GM19351 (cell line): ENCODE data around the gene ATP6V1B1.

Source experiments
- ATAC-seq: cut with Tn5 transposase; IDR thresholded peaks from one replicate; pipeline ENCODE4 v1.9.1; 2021; ENCODE audit warnings: mild to moderate bottlenecking, moderate library complexity; ENCODE audit not compliant: unreplicated experiment

The ATP6V1B1 gene

DNA sequence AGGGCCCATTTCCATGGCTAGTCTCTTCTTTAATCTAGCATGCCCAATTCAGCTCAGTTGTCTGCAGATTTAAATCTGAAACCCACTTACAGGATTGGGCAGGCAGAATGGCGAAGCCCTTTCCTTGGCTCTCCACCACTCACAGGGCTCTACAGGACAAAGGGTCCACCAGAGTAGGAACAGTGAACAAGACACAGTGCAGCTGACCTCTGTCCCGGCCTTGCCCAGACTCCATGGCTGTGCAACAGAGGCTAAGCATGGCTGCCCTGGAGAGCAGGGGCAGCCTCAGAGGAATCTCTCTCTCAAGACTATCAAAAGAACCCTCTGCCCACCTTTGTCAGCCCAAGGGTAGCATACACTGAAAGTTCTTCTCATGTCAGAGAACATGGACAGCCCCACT is 9.7 kb upstream of the ATP6V1B1 start:
- no peak for ATAC-seq

DNA sequence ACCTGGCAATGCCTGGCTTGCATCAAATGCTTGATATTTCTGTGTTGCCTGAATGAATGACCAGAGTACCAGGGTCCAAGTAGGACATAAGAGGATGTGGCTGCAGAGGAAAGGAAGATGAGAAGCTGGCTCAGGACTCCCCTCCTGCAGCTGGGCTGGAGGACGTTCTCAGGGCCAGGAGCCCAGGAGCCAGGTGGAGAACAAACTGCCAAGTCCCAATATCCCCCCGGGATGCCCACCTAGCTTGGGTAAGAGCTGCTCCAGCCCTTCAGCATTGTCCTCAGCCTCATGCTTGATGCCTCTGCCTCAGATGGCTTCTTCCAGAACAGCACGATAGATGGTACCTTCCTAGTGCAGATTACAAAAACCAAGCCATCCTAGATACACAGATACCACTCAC is 8.6 kb upstream of the ATP6V1B1 start:
- no peak for ATAC-seq

DNA sequence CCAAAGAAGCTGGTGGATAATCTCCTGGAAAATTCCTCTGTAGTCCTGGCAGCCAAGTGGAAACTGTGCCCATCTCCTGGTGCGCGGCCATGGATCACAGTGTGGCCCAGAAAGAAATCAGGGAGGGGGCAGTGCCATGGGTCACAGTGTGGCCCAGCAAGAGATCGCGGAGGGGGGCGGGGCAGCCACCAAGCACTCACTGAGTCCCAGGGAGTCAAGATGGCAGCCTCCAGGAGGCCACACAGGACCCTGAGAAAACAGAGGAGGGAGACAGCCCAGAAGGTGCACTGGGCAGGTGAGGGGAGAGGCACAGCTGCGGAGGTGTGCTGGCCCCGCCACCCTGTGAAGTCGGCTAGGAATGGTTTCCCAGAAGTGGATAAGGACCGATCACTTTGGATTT is 8.1 kb upstream of the ATP6V1B1 start:
- no peak for ATAC-seq

DNA sequence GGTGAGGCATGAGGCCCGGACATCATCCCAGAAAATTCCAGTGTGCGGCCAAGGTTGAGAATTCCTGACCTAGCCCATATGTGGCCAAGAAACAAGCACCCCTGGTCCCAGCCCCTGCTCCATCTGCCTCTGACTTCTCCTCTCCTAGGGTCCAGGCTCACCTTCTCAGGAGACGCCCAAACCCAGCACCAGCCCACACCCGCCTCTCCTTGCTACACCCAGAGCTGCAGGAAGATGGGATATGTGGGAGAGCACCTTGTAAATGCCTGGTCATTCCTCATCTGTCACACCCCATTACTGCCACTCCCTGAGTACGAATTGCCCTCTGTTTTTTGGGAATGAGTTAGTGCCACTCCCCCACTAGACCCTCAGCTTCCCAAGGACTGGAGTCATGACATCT is 7.3 kb upstream of the ATP6V1B1 start:
- no peak for ATAC-seq

DNA sequence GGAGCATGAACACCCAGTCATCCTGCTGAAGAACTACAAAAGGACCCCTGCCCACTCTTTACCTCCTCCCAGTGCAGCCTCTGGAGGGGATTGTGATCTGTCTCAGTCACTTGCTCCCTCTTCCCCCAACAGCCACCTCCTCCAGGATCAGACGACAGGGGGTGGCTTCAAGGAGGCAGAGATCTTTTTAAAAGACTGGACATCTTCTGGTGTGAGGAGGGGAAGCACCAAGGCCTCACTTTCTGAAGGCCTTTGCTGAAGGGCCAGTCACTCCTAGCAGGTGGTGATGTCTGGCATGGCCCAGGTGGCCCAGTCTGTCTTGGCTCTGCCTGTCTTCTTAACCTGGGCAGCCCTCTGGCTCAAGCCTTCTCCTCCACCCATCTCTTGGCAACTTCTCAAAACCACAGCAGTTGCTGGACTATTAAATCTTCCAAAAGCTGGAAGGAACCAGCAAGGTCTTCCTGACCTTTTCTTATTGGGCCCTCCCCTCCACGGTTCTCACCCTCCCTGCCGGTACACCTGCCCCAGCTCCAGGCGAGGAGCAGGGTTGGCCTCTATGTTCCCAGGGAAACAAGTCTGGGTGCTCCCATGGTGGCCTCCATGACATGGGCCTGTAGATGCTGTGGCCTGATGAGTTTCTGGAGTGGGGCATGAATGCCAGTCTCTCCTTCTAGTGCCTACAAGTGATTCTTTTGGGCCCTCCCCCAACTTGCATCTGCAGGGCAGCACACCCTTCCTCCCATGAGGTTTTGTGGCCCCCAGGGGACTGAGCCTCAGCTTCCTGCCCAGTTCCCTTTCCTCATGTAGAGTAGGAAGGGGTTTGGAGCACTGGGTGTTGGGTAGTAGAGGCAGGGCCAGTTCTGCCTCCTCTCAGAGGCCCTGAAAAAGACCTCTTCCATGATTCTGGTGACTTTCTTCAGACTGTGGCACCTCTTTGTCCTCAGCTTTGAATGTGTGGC is 5.0 kb upstream of the ATP6V1B1 start:
- ATAC-seq, result no peak

DNA sequence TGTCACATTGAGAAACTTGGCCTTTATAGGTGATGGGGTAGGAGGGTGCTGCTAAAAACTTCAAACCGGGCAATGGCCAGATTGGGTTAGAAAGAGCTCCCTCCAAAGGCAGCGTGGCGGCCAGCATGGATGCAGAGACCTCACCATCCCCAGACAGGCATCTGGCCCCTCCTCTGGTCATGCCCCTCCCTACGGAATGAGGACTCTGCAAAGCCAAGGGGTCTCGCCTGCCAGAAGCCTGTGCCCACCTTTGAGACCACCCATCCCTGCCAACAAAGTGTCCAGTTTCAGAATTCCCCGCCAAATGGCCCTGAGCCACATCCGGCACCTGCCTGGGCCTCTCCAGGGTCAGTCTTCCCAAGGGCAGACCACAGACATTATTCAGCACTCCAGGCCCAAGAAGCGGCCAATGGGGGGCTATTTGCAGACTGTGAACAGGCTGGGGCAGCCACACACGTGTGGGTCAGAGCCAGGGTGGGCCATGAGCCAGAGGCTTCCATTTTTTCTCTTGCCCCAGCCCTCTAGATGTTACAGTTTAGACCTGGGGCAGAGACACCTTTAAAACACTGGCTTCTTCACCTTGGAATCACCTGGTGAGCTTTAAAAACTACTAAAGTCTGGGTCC is 4.2 kb upstream of the ATP6V1B1 start:
- no peak for ATAC-seq

DNA sequence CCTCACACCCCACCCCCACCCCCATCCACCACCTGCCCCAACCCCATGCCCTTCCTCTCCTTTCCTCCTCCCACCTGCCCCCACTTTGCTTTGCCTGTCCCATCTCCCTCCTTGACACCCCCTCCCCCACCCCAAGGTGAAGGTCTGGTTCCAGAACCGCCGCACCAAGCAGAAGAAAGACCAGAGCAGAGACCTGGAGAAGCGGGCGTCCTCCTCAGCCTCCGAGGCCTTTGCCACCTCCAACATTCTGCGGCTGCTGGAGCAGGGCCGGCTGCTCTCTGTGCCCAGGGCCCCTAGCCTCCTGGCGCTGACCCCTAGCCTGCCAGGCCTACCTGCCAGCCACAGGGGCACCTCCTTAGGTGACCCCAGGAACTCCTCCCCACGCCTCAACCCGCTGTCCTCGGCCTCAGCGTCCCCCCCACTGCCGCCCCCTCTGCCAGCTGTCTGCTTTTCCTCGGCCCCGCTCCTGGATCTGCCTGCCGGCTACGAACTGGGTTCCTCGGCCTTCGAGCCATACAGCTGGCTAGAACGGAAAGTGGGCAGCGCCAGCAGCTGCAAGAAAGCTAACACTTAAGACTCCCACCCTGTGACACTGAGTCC is 3.0 kb upstream of the ATP6V1B1 start:
- ATAC-seq, result no peak

DNA sequence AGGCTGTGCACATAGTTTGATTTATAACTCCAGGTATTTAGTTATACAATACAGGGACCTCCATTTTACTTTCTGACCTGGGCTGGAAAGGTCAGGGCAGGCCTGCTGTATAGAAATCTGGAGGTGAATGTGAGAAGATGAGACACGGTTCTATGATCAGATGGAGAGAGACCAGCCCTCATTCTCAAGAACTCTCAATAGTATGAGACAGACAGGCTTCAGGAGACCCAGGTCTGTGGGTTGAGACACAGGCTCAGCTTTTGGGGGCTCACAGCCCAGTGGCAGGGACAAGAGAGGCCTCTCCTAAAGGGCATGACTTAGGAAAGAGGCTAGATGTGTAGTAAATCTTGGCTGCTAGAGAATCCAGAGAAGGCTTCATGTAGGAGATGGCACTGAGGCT is 719 bp upstream of the ATP6V1B1 start:
- no peak for ATAC-seq

DNA sequence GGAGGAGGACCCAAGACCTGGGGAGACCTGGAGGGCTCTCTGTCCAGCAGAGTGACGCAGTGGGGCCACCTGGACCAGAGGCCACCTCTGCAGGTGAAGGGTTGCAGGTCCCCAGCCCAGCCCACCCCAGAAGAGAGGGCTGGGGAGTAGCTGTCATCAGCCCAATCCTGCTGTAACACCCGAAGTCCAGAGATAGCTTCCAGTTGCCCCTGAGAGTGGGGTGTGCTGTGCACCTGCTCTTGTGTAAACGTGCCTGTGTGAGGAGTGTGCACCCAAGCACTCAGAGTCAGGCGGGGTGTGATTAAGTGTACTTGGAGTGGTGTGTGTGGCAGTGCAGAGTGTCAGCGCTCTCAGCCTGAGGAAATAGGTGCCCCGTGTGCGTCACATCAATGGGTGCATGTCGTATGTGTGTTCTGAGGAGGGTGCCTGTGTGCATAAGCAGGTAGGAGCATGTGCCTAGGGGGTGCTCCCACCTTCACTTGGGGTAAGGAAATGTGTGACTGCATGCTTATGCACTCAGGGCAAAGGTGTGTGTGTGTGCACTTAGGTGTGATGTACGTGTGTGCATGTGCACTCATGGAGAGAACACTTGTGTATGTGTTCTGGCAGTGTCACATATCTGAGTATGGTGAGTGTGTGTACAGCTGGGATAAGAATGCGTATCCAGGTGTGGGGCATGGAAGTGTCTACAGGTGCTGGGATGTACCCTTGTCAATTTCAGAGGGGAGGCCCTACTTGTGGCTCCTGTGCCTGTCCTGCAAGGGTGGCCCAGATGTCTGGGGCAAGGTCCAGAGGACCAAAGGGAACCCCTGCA is 672 bp downstream of the ATP6V1B1 start:
- ATAC-seq, result no peak

DNA sequence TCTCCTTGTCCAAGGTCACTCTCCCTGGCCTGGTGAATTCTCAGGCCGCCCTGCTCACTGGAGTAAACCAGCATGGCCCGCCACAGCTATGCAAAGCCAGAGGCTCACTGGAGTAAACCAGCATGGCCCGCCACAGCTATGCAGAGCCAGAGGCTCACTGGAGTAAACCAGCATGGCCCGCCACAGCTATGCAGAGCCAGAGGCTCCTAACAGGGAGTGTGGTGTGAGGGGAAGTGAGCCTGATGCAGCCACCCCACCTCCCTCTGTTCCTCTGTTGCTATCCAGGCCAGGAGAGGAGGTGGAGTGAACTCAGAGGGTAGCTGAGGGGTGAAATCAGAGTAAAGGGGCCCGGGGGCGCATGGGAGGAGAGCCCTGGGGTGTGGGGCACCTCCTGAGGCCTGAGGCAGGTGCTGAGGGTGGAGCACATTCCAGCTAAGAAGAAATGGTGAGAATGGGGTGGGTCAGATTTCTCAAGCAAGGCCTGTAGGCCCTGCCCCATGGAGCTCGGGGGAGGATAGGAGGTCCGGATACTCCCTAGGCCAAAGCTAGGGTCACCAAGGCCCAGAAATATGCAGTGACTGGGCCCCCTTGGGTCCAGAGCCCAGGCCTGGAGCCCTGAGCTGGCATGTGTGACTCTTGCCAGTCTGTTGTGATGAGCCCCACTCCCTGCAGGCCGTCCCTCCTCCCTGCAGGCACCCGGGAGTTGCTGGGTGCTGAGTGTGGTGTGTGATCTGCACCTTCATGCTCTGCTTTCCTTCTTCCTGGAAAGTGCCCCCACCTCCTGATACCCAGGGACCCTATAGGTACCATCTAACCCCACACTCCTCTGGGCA is 1.5 kb downstream of the ATP6V1B1 start:
- no peak for ATAC-seq

DNA sequence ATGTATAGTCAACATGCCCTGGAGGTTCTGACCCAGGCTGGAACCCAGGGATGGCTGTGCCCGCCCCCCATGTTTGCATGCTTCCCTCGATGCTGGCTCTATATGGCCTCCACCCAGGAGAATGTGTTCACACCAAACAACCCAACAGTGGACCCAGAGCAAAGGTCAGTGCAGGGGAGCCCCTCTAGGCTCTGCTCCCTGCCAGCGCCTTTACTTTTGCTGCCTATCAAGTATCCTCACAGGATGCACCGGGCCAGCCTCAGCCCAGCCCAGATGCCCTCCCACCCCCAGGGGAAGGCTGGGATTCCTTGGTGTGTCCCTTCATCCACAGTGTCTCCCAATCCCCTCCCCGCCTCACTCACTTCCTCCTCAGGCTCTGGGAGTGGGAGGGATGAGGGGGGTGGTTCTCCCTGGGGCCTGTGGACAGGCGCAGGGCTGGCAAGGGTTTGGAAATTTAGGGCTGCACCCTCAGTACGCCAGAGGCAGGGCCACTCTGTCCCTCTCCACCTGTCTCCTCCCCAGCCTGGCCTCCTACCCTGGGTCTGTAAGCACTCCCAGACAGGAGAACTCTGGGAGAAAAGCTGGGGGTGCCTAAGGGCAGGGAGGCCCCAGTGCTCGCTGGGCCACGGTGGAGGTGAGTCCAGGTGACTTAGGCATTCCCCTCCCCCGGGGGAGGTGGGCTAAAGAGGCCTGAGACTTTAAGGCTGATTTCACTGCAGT is 2.3 kb downstream of the ATP6V1B1 start:
- no peak for ATAC-seq

DNA sequence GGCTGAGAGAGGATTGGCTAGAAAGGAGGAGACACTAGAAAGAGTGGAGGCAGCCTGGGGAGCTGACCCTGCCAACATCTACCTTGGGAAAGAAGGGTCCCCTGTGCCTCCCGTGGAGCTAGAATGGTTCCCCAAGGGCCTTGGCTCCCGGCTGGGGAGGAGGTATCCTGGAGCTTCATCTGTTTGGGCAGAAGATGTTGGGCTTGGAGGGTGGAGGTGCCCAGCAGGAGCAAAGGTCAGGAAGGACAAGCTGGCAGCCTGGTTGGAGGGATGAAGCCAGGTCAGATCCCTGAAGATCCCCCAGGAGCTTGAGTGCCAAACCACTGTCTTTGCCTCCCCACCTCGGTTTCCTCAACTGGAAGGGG is 2.9 kb downstream of the ATP6V1B1 start:
- no peak for ATAC-seq

DNA sequence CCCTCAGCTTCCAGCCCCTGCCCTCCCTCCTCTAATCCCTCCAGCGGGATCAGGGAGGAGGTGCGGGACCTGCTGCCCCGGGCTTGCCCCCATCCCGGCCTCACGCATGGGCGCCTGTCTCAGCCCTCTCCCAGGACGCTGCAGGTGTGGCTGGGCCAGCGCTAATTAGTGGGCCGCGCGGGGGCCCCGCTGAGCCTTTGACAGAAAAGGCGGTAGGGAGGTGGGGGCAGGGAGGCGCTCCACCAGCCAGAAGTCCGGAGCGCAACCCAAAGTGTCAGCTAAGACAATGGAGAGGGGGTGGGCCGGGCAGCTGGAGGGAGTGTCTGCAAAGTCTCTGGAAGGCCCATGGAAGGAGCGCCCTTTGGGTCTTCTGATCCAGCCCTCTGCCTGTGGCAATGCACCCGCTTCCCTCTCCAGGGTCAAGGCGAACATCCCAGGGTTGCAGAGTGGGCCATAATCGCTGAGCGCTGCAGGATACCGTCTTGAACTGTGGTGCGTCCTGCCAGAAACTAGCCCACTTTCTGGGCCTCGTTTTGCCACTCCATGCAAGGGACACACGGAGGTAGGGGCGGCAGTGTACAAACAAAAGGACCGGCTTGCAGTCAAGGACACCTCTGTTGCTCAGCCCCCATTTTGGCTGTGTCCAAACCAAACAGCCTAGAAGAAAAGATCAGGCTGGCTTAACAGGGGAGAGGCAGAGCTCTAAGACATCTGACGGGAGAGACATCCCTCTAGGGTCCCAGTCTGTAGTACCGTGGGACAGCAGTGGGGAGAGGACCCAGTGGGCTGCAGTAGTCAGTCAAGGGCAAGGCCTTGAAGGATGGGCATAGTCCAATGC is 3.5 kb downstream of the ATP6V1B1 start:
- ATAC-seq, result no peak

DNA sequence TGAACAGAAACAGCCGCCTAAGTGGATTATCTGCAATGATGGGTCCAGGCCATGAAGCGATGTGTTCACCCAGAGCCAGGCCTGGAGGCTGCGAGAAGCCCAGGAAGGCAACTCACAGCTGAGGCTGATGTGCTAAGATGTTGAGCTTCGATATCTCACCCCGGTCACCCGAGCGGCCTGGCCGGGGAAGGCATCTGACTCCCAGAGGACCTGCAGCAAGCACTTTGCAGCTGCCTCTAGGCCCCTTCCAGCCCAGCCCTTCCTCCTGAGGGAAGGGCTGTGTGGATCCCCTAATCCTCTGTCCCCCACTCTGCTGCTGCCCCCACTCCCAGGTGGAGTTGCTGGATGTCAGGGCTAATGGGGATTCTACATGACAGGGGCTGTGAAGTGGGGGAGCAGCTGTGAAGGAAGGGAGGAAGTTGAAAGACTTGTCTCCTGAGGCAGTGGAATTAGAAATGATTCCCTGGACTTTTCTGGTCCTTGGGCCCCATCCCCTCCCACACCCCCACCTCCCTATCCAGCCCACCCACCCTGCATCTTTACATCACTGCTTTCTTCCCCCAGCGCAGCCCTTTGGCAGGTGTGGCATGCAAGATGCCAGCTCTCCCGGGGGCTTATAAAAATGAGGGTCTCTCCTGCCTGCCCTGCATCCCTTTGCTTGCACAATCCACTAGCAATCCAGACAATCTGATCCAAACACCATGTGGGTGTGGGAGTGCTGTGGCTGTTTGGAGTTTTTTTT is 4.3 kb downstream of the ATP6V1B1 start:
- ATAC-seq, result no peak

DNA sequence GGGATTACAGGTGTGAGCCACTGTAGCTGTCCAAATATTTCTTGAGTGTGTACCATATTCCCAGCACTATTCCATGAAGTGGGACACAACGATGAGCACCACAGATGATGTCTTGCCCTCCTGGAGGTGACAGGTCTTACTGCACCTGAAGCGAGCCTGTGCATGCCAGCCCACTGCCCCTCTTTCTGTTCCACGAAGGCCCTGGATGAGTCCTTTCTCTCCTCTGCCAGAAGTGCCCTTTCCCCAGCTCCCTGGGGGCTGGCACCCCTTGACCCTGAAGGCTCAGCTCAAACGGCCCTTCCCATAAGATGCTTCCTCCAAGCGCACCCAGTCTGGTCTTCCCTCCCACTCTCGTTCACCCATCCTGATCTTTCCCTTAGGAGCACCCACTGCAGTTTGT is 5.5 kb downstream of the ATP6V1B1 start:
- ATAC-seq, result no peak

DNA sequence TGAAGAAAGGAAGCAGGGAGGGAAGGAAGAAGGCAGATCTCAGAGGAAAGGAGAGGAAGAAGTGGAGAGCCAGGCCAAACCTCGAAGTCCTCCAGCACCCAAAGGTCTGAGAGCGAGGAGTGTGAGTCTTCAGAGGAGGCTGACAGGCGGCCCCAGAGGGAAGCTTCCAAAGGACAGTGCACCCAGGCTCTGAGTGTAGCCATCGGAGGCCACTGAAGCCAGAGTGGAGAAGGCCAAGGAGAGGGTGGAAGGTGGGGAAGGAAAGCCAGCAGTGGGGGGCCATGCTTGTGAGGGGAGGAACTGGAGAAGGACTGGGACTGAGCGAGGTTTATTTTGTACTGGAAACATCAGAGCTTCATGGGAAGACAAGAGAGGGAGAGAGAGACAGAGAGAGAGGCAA is 6.0 kb downstream of the ATP6V1B1 start:
- no peak for ATAC-seq

DNA sequence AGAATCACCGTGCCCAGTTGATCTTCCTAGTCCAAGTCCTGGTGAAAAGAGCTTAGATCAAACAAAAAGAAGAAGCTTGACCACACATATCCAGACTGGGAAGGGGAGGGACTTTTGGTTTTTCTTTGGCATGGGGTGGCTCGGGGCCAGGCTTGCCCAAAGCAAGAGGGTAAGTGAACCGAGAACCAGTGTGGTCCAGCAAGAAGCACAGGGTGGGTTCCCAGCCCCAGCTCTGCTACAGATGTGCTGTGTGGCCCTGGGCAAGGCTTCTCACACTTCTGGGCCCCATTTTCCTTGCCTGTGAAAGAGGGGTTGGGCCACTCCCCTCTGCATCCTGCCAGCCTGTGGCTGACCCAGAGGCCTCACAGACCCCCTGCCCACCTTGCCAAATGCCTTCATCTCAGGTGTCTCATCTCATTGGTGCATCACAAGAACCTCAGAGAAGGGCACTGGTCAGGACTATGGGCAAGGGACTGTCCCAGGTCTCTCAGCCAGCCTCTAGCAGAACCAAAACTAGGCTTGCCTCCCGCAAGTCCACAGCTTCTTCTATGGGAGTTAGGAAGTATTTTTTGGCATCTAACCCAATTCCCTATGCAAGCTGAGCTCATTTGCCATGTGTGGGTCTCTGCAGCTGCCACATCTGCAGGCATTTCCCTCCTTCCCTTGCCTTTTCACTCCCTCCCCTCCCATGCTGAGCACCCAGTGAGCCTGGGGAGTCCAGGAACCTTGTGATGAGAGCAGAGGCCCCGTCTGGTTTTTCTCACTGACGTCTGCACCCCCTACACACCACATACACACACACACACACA is 6.9 kb downstream of the ATP6V1B1 start:
- no peak for ATAC-seq
